HCT116 (cell line): ENCODE measurements around the gene PDLIM4. TPM values are rescaled to one million over a fixed set of nuclear protein-coding genes. Genes with fewer than 3 reads are reported as not detected.

ENCODE experiments used
- ATAC-seq: fragments of 200-7000 bp; cut with Tn5 transposase; 2 replicates; pipeline ENCODE4 v1.9.1; 2020; ENCODE audit warnings: mild to moderate bottlenecking, moderate library complexity
- BruUV-seq: library from RNA; stranded (reverse); fragments of 400-500 nt; replicated peaks from 2 replicates; lab custom pipeline; 2021; lab: Mats Ljungman, UMichigan
- CTCF ChIA-PET: fragments of 300-600 bp; sonication (Branson Sonifier 250); formaldehyde crosslinking; loops from one replicate; lab custom pipeline; 2021; ENCODE audit warnings: antibody characterized with exemption; lab: Charles Lee
- POLR2A ChIA-PET: fragments of 300-600, 350-600 bp; sonication (Branson Sonifier 250); formaldehyde crosslinking; loops from one replicate; lab custom pipeline; 2021; ENCODE audit warnings: antibody characterized with exemption; lab: Charles Lee
- RAD21 ChIA-PET, 2 experiments: fragments of 300-600 bp; sonication (Branson Sonifier 250); formaldehyde crosslinking; loops; one replicate each; lab custom pipeline; 2023; ENCODE audit warnings: low total read pairs in 2 of 2; ENCODE audit not compliant: uncharacterized antibody in 2 of 2, unreplicated experiment in 2 of 2, low non-redundant PET in 1 of 2; lab: Charles Lee
- DNase-seq: peaks from one replicate; pipeline ENCODE4 v3.0.0-alpha.2; 2010; ENCODE audit warnings: low read depth, low spot score
- H2AFZ ChIP-seq: fragments of 200-600 bp; shearing (Covaris generic), sonication (generic); 2 replicates; pipeline ENCODE4 v1.6.1; 2017; ENCODE audit warnings: low read depth, mixed run types, mixed read lengths, antibody characterized with exemption, low read length; ENCODE audit not compliant: poor library complexity, severe bottlenecking
- H3K27ac ChIP-seq: 2 replicates; pipeline ENCODE4 v1.5.1; 2012; ENCODE audit warnings: low read depth, low read length
- H3K27me3 ChIP-seq: fragments of 200-600 bp; sonication (generic); 2 replicates; pipeline ENCODE4 v1.6.1; 2016; ENCODE audit warnings: mixed run types, low read length, mixed read lengths; ENCODE audit not compliant: insufficient read depth
- H3K36me3 ChIP-seq, 2 experiments: fragments of 200-500 bp in 1 of 2; fragments of 200-600 bp in 1 of 2; sonication (Bioruptor generic) in 1 of 2; sonication (generic) in 1 of 2; 2 replicates each; pipeline versions ENCODE4 v1.5.1 to v1.6.1; 2014 to 2016; ENCODE audit warnings: low read length in 2 of 2, inconsistent platforms in 1 of 2, mixed read lengths in 1 of 2, mixed run types in 1 of 2; ENCODE audit not compliant: insufficient read depth in 2 of 2, control insufficient read depth in 1 of 2
- H3K4me1 ChIP-seq, 2 experiments: fragments of 200-600 bp in 1 of 2; sonication (generic) in 1 of 2; 2 replicates each; pipeline versions ENCODE4 v1.5.1 to v1.6.1; 2012 to 2017; ENCODE audit warnings: low read length in 2 of 2, inconsistent platforms in 1 of 2, mild to moderate bottlenecking in 1 of 2, mixed read lengths in 1 of 2, mixed run types in 1 of 2, moderate library complexity in 1 of 2; ENCODE audit not compliant: insufficient read depth in 2 of 2, control insufficient read depth in 1 of 2
- H3K4me2 ChIP-seq: fragments of 200-600 bp; sonication (generic); 2 replicates; pipeline ENCODE4 v1.6.1; 2017; ENCODE audit warnings: mixed run types, low read length, mixed read lengths
- H3K4me3 ChIP-seq, 2 experiments: fragments of 200-600 bp in 1 of 2; sonication (generic) in 1 of 2; replicated peaks in 1 of 2; 2 replicates each; pipeline ENCODE4 v1.5.1; 2011 to 2016; ENCODE audit warnings: low read length in 2 of 2, control low read depth in 1 of 2, low read depth in 1 of 2, mild to moderate bottlenecking in 1 of 2, mixed read lengths in 1 of 2, mixed run types in 1 of 2
- H3K79me2 ChIP-seq: fragments of 200-600 bp; sonication (generic); 2 replicates; pipeline ENCODE4 v1.6.1; 2017; ENCODE audit warnings: mild to moderate bottlenecking, mixed run types, low read length, moderate library complexity, mixed read lengths; ENCODE audit not compliant: insufficient read depth
- H3K9ac ChIP-seq: fragments of 200-600 bp; sonication (generic); 2 replicates; pipeline ENCODE4 v1.6.1; 2016; ENCODE audit warnings: low read length, mixed read lengths
- H3K9me2 ChIP-seq: fragments of 200-600 bp; sonication (generic), shearing (Covaris generic); 2 replicates; pipeline ENCODE4 v1.6.1; 2017; ENCODE audit warnings: mixed run types, mild to moderate bottlenecking, moderate library complexity; ENCODE audit not compliant: insufficient read depth
- H3K9me3 ChIP-seq, 2 experiments: fragments of 200-500 bp in 1 of 2; fragments of 200-600 bp in 1 of 2; sonication (Bioruptor generic) in 1 of 2; sonication (generic) in 1 of 2; 2 replicates each; pipeline ENCODE4 v1.6.1; 2014 to 2017; ENCODE audit warnings: low read length in 2 of 2, mixed read lengths in 2 of 2, inconsistent platforms in 1 of 2, low read depth in 1 of 2, mild to moderate bottlenecking in 1 of 2, mixed run types in 1 of 2, moderate library complexity in 1 of 2; ENCODE audit not compliant: control insufficient read depth in 1 of 2, insufficient read depth in 1 of 2
- H4K20me1 ChIP-seq: fragments of 200-600 bp; sonication (generic), shearing (Covaris generic); 2 replicates; pipeline ENCODE4 v1.6.1; 2017; ENCODE audit warnings: mixed run types, mild to moderate bottlenecking, moderate library complexity; ENCODE audit not compliant: insufficient read depth
- EGR1 ChIP-seq: IDR thresholded peaks from 2 replicates; pipeline ENCODE4 v1.6.1; 2012; ENCODE audit warnings: low read depth
- ELF1 ChIP-seq: IDR thresholded peaks from 2 replicates; pipeline ENCODE4 v1.6.1; 2012; ENCODE audit warnings: low read depth, borderline replicate concordance
- EZH2 ChIP-seq: fragments of 200-600 bp; sonication (generic); IDR thresholded peaks from 2 replicates; pipeline ENCODE4 v1.6.1; 2017; ENCODE audit warnings: antibody characterized with exemption, mixed run types
- EZH2phosphoT487 ChIP-seq: fragments of 200-600 bp; IDR thresholded peaks from 2 replicates; pipeline ENCODE4 v1.6.1; 2018; ENCODE audit warnings: antibody characterized with exemption, borderline replicate concordance
- POLR2A ChIP-seq: IDR thresholded peaks from 2 replicates; pipeline ENCODE4 v1.7.0; 2011; ENCODE audit warnings: borderline replicate concordance; ENCODE audit not compliant: insufficient read depth, insufficient read length; ENCODE audit errors: extremely low read depth
- POLR2AphosphoS5 ChIP-seq: IDR thresholded peaks from 2 replicates; pipeline ENCODE4 v1.6.1; 2011; ENCODE audit warnings: mild to moderate bottlenecking, low read depth, low read length, moderate library complexity
- RAD21 ChIP-seq: IDR thresholded peaks from 2 replicates; pipeline ENCODE4 v1.6.1; 2012; ENCODE audit warnings: low read depth, mild to moderate bottlenecking
- SIN3A ChIP-seq: IDR thresholded peaks from 2 replicates; pipeline ENCODE4 v1.6.1; 2012; ENCODE audit warnings: low read depth
- SRF ChIP-seq: IDR thresholded peaks from 2 replicates; pipeline ENCODE4 v1.6.1; 2012; ENCODE audit warnings: low read depth
- ZFX ChIP-seq: fragments of 450-650 bp; IDR thresholded peaks from 2 replicates; pipeline ENCODE4 v1.6.1; 2017
- ZNF274 ChIP-seq: fragments of 200-500 bp; sonication (Bioruptor generic); IDR thresholded peaks from 2 replicates; pipeline ENCODE4 v1.6.1; 2014; ENCODE audit warnings: mild to moderate bottlenecking, low read depth, low read length, inconsistent platforms
- intact Hi-C: fragments of 100-400 bp; cut with micrococcal nuclease; formaldehyde crosslinking; loops from 2 replicates; pipeline ENCODE4 v1.10.0; 2022
- total RNA-seq: library from RNA; stranded (reverse); gene quantifications from one replicate; pipeline ENCODE4 v1.2.1, GENCODE V29; 2021; ENCODE audit not compliant: unreplicated experiment
- TF ChIP-seq, protein P1 (sequence below): IDR thresholded peaks from 2 replicates; pipeline ENCODE4 v1.6.1; 2011; ENCODE audit warnings: mild to moderate bottlenecking, low read length, moderate library complexity; ENCODE audit not compliant: insufficient replicate concordance; ENCODE audit errors: extremely low read depth
- TF ChIP-seq, protein P2 (sequence below): IDR thresholded peaks from 2 replicates; pipeline ENCODE4 v1.6.1; 2012; ENCODE audit warnings: low read depth

Gene PDLIM4
- total RNA-seq, 1 experiment from 2014 or later = not detected

DNA sequence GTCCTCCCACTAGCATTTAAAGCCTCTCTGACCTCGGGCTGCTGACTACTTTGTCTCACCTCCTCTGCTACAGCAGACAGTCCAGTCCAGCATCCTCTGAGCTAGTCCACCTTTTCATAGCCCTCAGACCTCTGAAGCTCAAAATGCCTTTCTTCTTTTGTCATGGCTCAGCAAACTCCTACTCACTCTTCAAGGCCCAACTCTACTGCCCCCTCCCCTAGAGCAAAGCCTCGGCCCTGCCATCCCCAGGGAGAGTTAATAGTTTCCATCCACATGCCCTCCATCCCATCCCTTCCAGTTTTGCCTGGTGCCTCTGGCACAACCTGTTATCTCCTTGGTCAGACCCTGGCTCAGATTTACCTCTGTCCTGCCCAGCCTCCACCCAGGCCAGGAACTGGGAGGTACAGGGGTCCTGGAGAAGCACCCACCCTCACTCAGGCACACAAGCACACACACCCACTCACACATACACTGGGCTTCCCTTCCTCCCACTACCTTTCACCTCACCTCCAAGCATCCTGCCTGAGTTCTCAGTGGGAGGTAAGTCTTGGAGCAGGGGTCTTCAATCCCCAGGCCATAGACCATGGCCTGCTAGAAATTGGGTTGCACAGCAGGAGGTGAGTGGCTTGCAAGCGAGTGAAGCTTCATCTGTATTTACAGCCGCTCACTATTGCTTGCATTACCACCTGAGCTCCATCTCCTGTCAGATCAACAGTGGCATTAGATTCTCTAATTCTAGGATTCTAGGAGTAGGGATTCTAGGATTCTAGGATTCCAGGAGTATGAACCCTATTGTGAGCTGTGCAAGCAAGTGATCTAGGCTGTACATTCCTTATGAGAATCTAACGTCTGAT, 18.1 kb downstream of the PDLIM4 start:
- Histone ChIP-seq H3K27me3 (no peaks in the 10 kb centered on the region), H3K9me3 (no peaks in the 10 kb centered on the region), H3K9ac (no peak overlapping the region), H4K20me1 (no peaks in the 10 kb centered on the region), H3K4me2 (no peak overlapping the region), H3K27ac (no peak overlapping the region), H3K9me2 (no peaks in the 10 kb centered on the region), H3K4me1 (peaks cover 0 to 15% of the 10 kb centered on the region in 2 experiments; a peak in 2 of 4 replicates), H3K4me3 (no peak overlapping the region), H3K79me2 (no peaks in the 10 kb centered on the region), H2AFZ (no peak overlapping the region), H3K36me3 (no peaks in the 10 kb centered on the region)
- DNase-seq (no peak), ATAC-seq (no peak)
- POLR2A ChIA-PET = interaction anchor here (1.0 kb wide), 1 partner anchor 17 kb away, joined by 3 read pairs; no protein-coding TSS in a partner anchor
- RAD21 ChIA-PET = no interaction called here
- intact Hi-C loops = loop anchor here (10.0 kb wide), 1 partner anchor 211 kb away; the partner anchor contains the start of gene IL3
- no peak for TF ChIP-seq ZNF274
- no peak for TF ChIP-seq EZH2phosphoT487
- TF ChIP-seq SIN3A = no peak
- TF ChIP-seq, protein P1, sequence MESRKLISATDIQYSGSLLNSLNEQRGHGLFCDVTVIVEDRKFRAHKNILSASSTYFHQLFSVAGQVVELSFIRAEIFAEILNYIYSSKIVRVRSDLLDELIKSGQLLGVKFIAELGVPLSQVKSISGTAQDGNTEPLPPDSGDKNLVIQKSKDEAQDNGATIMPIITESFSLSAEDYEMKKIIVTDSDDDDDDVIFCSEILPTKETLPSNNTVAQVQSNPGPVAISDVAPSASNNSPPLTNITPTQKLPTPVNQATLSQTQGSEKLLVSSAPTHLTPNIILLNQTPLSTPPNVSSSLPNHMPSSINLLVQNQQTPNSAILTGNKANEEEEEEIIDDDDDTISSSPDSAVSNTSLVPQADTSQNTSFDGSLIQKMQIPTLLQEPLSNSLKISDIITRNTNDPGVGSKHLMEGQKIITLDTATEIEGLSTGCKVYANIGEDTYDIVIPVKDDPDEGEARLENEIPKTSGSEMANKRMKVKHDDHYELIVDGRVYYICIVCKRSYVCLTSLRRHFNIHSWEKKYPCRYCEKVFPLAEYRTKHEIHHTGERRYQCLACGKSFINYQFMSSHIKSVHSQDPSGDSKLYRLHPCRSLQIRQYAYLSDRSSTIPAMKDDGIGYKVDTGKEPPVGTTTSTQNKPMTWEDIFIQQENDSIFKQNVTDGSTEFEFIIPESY = no peak
- TF ChIP-seq, protein P2, sequence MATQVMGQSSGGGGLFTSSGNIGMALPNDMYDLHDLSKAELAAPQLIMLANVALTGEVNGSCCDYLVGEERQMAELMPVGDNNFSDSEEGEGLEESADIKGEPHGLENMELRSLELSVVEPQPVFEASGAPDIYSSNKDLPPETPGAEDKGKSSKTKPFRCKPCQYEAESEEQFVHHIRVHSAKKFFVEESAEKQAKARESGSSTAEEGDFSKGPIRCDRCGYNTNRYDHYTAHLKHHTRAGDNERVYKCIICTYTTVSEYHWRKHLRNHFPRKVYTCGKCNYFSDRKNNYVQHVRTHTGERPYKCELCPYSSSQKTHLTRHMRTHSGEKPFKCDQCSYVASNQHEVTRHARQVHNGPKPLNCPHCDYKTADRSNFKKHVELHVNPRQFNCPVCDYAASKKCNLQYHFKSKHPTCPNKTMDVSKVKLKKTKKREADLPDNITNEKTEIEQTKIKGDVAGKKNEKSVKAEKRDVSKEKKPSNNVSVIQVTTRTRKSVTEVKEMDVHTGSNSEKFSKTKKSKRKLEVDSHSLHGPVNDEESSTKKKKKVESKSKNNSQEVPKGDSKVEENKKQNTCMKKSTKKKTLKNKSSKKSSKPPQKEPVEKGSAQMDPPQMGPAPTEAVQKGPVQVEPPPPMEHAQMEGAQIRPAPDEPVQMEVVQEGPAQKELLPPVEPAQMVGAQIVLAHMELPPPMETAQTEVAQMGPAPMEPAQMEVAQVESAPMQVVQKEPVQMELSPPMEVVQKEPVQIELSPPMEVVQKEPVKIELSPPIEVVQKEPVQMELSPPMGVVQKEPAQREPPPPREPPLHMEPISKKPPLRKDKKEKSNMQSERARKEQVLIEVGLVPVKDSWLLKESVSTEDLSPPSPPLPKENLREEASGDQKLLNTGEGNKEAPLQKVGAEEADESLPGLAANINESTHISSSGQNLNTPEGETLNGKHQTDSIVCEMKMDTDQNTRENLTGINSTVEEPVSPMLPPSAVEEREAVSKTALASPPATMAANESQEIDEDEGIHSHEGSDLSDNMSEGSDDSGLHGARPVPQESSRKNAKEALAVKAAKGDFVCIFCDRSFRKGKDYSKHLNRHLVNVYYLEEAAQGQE = no peak
- no peak for TF ChIP-seq ELF1
- no peak for TF ChIP-seq POLR2A
- TF ChIP-seq ZFX = no peak
- TF ChIP-seq SRF = no peak
- no peak for TF ChIP-seq RAD21
- TF ChIP-seq POLR2AphosphoS5 = no peak
- no peak for TF ChIP-seq EGR1
- no peak for TF ChIP-seq EZH2
- CTCF ChIA-PET = interaction anchor here (0.6 kb wide), 1 partner anchor 93 kb away, joined by 3 read pairs; no protein-coding TSS in a partner anchor
- BruUV-seq = no TSS peak
